H1 (cell line): ENCODE results near the gene RPL6. TPM values are rescaled to one million over a fixed set of nuclear protein-coding genes. Genes with fewer than 3 reads are reported as not detected.

ENCODE experiments used
- BCL11A ChIP-seq, 2 experiments: IDR thresholded peaks; one replicate each; pipeline ENCODE4 v1.6.1; 2011; ENCODE audit warnings: low read depth in 2 of 2, low read length in 2 of 2, mild to moderate bottlenecking in 2 of 2
- HDAC6 ChIP-seq: IDR thresholded peaks from one replicate; pipeline ENCODE4 v1.7.1; 2012; ENCODE audit warnings: low read depth, mild to moderate bottlenecking, inconsistent platforms, low read length, moderate library complexity
- NRF1 ChIP-seq: IDR thresholded peaks from 2 replicates; pipeline ENCODE4 v1.6.1; 2011; ENCODE audit warnings: mild to moderate bottlenecking, low read depth, low read length, improper control_type of control experiment
- SP1 ChIP-seq: IDR thresholded peaks from 2 replicates; pipeline ENCODE4 v1.6.1; 2011; ENCODE audit warnings: low read depth, low read length
- TBP ChIP-seq: IDR thresholded peaks from 2 replicates; pipeline ENCODE4 v1.6.1; 2011; ENCODE audit warnings: low read depth, low read length, improper control_type of control experiment
- polyA plus RNA-seq, 7 experiments: library from polyadenylated mRNA; depleted of rRNA in 3 of 7; stranded (reverse) in 5 of 7; unstranded in 2 of 7; fragments of >200 nt in 5 of 7; fragments of 200-250 nt in 2 of 7; gene quantifications; 1 replicate in 5 of 7; 2 replicates in 1 of 7; 4 replicates in 1 of 7; pipeline versions ENCODE4 v1.2.1 to v1.2.3, GENCODE V29; 2011 to 2013; ENCODE audit warnings: missing spikeins in 2 of 7, mixed read lengths in 2 of 7
- total RNA-seq: library from RNA; stranded (reverse); fragmentation: NEBNext Ultra II Directional; extraction: Animal tissue kit (Norgen Biotek cat#: 25700); gene quantifications from 2 replicates; pipeline ENCODE4 v1.2.1, GENCODE V29; 2021

Gene RPL6
- total and polyA plus RNA-seq, 2 of the 8 experiments (the other 6 are each of a cell fraction or from before 2014, with no cell fraction given), result 1,073 to 1,643 TPM

DNA sequence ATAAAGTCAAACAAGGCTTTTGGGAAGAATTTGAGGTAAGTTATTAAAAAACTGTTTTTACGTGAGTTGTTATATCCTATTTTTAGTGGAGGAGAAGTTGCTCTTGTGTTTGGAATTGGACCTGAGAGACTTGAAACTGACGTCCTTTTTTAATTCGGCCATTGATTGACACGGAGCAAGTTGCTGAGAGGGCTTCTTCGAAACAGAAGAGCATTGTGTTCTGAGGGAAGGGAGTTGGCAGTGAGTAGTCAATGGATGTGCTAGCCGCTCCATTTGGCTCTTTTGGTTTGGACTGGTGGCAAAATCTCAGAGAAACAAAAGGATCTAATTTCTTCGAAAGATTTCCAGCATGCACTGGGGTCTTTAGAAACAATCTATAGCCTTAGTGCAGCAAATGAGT, 46.6 kb upstream of the RPL6 start (continued):
- TF ChIP-seq BCL11A (IDR thresholded peaks at IDR 0.05; ENCODE audit: low read depth in 2 of 2, low read length in 2 of 2), result no peak
- TF ChIP-seq NRF1, result no peak
- no peak for TF ChIP-seq TBP
- no peak for TF ChIP-seq SP1
- no peak for TF ChIP-seq HDAC6
